ENCODE results near the gene CHAF1B. TPM values are rescaled to one million over a fixed set of nuclear protein-coding genes. Genes with fewer than 3 reads are reported as not detected.

Gene CHAF1B
- total and polyA plus RNA-seq, 9 of the 15 experiments (the other 6 are each of a cell fraction or from before 2014, with no cell fraction given), result 7.5 to 36.8 (median 21.0) TPM

GRCh38 chr21:36385233-36386030 is at the start of gene CHAF1B (continued):
- no peak for TF ChIP-seq PATZ1 (CRISPR knock-in tag; IDR thresholded peaks at IDR 0.05; ENCODE audit: borderline replicate concordance)
- TF ChIP-seq TRIM25 (IDR thresholded peaks at IDR 0.05; ENCODE audit: borderline replicate concordance), result no peak
- no peak for TF ChIP-seq PCBP2 (IDR thresholded peaks at IDR 0.05; ENCODE audit: low read depth, low read length, poor library complexity, severe bottlenecking)
- no peak for TF ChIP-seq SRSF9 (IDR thresholded peaks at IDR 0.05; ENCODE audit: borderline replicate concordance, low read depth, low read length)
- no peak for TF ChIP-seq SIRT6 (IDR thresholded peaks at IDR 0.05; ENCODE audit: low read depth, low read length)
- TF ChIP-seq MAX (CRISPR knock-in tag; IDR thresholded peaks at IDR 0.05), result 0 out of 2 replicates have a peak, but pooled peaks have one; percentile 32
- TF ChIP-seq TBL1XR1 (IDR thresholded peaks at IDR 0.05; ENCODE audit: low read length in 2 of 2), result 0 out of 4 replicates have a peak, but pooled peaks of 1 of the 2 experiments have one; percentile 18
- no peak for TF ChIP-seq MAFF (IDR thresholded peaks at IDR 0.05; ENCODE audit: low read length)
- no peak for TF ChIP-seq ZNF696 (CRISPR knock-in tag; conservative IDR thresholded peaks at IDR 0.05)
- no peak for TF ChIP-seq HNRNPL (IDR thresholded peaks at IDR 0.05; ENCODE audit: low read depth, low read length)
- peak; percentile 88 for TF ChIP-seq THAP12 (CRISPR knock-in tag; IDR thresholded peaks at IDR 0.05)
- no peak for TF ChIP-seq ZNF124 (CRISPR knock-in tag; IDR thresholded peaks at IDR 0.05)
- peak; percentile 77 for TF ChIP-seq RBBP5 (IDR thresholded peaks at IDR 0.05; ENCODE audit: borderline replicate concordance, insufficient read depth, low read length, poor library complexity, severe bottlenecking)
- no peak for TF ChIP-seq ZNF217 (CRISPR knock-in tag; IDR thresholded peaks at IDR 0.05)
- no peak for TF ChIP-seq MYBL2 (IDR thresholded peaks at IDR 0.05; ENCODE audit: low read depth)
- TF ChIP-seq MYBL2 (CRISPR knock-in tag; IDR thresholded peaks at IDR 0.05; ENCODE audit: borderline replicate concordance), result no peak
- TF ChIP-seq ELK1 (CRISPR knock-in tag; IDR thresholded peaks at IDR 0.05), result no peak
